GM20000 (cell line): ENCODE results near the gene GATA5.

Source experiments
- DNase-seq: peaks from one replicate; pipeline ENCODE4 v3.0.0; 2012; ENCODE audit warnings: low spot score
- CTCF ChIP-seq: IDR thresholded peaks from 2 replicates; pipeline ENCODE4 v1.5.1; 2012; ENCODE audit warnings: mild to moderate bottlenecking, control low read depth; ENCODE audit errors: extremely low read depth, missing control alignments

The GATA5 gene

GRCh38 chr20:62458275-62459251, 17.2 kb downstream of the GATA5 start:
- no peak for DNase-seq
- no peak for TF ChIP-seq CTCF

- no peak for DNase-seq
- TF ChIP-seq CTCF, result no peak
Observed at GRCh38 chr20:62457831-62458230, 18.0 kb downstream of the GATA5 start.

DNA sequence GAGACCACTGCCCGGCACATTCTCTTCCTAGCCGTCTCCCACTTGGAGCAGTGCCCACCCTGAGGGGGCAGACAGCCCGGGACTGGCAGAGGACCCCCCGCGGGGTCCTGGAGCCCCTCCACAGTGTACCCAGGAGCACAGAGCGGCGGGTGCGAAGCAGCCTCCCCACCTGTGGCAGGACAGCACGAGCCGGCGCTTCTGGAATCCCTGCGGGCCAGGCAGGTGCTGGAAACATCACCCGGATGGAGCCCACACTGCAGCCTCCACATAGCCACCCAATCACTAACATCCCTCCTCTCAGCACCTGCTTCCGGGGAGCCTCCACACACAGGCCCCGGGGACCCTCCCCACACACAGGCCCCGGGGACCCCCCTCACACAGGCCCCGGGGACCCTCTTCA, 18.7 kb downstream of the GATA5 start:
- TF ChIP-seq CTCF, result no peak
- no peak for DNase-seq

DNA sequence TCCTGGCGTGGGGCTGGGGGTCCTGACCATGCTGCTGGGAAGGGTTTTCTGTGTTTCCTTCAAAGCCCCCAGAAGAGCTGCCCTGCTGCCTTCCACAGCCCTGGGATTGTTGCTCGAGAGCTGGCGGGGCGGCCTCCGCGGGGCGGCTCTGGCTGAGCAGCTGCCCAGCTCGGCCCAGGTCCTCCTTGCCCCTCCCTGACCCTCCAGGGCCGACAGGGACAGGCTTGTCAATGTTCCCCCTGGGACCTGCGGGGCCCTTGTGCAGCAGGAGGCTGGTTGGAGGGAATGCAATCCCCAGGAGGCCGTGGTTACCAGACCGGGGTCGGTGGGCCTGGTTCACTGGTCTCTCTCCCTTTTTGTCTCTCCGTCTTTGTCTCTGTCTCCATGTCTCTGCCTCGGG, 19.9 kb downstream of the GATA5 start:
- TF ChIP-seq CTCF, result no peak
- DNase-seq, result no peak

DNA sequence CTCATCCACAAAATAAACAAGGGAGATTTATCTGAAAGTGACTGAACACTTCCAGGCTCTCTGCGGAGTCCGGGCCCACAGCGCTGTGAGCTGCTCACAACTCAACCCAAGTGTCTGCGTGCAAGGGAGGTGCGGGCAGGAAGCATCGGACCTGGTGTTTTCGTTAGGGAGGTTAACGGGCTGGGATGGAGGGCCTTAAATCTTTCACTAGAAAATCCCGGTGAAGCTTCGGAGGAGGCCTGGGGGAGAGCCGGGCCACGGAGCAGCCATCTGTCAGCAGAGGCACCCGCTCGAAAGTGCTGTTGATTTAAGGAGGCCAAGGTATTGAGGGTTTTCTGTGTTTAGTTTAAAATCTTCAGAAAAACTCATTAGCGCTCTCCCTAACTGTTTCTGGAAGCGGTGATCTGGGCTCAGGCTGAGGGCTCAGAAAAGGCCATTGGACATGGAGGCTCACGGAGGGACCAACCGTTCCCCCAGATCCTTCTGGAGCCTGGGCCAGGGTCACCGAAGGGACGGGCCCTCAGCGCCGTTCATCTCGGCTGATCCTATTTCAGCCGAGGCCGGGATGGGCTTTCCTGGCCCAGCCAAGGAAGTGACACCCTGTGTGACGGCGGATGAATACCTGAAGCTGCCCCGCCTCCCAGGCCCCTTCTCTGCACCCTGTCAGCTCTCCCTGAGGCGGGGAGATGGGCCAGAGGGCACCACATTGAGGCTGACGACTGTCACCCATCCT, 20.7 kb downstream of the GATA5 start:
- no peak for TF ChIP-seq CTCF
- no peak for DNase-seq

DNA sequence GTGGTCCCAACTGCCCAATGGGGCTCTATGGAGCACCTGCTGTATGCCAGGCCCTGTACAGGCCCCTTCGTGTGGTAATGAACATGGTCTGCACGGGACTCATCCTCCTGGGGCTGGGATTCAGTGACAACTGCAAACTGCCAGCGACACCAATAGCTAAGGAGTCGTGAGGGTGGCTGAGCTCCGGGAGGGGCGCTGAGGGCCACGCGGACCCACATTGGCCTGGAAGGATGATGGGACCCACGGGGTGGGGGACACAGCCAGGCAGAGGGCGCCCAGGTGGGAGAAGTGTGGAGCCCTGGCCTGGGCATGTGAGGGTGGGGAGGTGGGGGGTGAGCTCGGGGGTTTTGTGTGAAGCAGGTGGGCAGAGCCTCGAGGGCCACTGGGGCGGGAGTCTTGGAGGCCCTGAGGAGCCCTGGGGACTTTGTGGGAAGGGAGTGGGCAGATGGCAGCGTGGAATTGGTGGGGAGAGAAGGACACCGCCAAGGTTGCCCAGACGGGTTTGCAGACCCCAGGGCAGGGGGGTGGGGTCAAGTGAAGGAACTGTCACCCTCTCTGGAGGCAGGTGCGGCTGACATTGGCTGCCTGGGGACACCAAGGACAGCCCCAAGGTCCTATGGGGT, 22.5 kb downstream of the GATA5 start:
- no peak for TF ChIP-seq CTCF

DNA sequence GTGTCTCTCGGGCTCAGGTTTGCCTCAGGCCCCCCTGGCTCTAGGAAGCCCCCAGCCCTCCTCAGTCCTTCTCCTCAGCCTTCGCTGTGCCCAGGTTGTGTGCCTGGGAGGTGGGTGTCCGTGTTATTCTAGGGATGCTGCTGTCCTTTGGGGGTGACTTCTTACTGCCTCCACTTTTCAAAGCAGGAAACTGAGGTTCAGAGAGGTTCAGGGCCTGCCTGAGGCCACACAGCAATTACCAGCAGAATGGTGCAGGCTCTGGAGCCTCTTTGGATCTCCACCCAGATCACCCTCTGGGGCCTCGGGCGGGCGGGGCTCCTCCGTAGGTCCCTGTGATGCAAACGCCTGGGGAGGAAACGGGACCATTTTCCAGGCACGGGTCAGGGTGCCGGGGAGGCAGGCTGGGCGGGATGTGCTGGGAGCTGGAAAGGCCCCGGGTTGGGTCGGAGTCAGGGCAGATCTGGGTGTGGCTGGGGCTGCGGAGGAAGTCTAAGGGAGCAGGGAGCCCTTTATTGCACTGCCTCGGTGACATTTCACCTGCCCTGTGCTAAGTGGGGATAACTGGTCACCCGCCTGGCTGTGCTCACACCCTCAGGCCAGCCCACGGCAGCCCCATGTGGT, 23.2 kb downstream of the GATA5 start:
- no peak for DNase-seq
- TF ChIP-seq CTCF, result no peak

More for the DNA sequence above, 22.5 kb downstream of the GATA5 start:
- DNase-seq, result no peak
